PC-9 (cell line): ENCODE results near the gene EPHA3.

Experiments
- EZH2 ChIP-seq: fragments of 200-600 bp; sonication (generic); IDR thresholded peaks from 2 replicates; pipeline ENCODE4 v1.8.0; 2017; ENCODE audit warnings: antibody characterized with exemption, low read depth
- TF ChIP-seq, protein P1 (sequence below): fragments of 200-600 bp; sonication (generic); conservative IDR thresholded peaks from 2 replicates; pipeline ENCODE4 v1.6.1; 2017; ENCODE audit warnings: mixed run types, antibody characterized with exemption, mild to moderate bottlenecking, moderate library complexity

DNA sequence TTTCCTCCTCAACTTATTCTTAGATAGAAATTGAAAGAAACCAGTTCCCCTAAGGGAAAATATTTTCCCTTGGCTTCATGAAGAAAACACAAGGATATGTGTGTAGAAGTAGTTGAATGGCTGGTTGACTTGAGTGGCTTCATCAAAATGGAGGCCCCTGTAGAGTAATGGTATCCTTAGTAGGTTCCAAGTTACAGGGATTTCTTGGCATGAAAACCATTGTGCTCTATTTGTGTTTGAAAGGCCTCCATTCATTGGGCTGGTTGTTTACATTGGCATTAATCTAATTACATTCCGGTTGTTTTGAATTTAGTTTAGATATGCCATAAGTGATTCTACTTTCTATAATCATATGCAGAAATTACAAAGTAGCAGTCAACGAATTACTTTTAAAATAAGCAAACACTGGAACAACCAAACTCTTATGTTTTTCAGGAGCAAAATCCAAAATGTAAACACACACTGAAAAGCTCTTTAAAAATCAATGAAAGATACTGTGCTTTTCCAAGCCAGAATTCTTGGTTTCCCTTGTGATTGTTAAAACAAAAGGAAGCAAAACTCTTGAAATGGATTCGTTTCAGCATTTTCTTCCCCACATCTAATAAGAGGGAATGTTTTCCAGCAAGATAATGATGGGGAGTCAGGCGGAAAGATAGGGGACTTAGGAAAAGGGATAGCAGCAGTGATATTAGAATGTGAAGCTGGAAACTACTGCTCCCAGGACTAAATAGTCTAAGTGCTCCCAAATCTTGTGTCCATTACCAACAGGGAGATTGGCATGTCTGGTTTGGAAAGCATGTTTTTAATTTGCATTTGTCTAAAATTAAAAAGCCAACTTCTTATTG is 77.0 kb downstream of the EPHA3 start:
- TF ChIP-seq, protein P1, sequence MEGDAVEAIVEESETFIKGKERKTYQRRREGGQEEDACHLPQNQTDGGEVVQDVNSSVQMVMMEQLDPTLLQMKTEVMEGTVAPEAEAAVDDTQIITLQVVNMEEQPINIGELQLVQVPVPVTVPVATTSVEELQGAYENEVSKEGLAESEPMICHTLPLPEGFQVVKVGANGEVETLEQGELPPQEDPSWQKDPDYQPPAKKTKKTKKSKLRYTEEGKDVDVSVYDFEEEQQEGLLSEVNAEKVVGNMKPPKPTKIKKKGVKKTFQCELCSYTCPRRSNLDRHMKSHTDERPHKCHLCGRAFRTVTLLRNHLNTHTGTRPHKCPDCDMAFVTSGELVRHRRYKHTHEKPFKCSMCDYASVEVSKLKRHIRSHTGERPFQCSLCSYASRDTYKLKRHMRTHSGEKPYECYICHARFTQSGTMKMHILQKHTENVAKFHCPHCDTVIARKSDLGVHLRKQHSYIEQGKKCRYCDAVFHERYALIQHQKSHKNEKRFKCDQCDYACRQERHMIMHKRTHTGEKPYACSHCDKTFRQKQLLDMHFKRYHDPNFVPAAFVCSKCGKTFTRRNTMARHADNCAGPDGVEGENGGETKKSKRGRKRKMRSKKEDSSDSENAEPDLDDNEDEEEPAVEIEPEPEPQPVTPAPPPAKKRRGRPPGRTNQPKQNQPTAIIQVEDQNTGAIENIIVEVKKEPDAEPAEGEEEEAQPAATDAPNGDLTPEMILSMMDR, result no peak
- TF ChIP-seq EZH2, result no peak
